ENCODE results near the gene CC2D2A. TPM values are rescaled to one million over a fixed set of nuclear protein-coding genes. Genes with fewer than 3 reads are reported as not detected.
"Not testable (repeated sequence)": the region's sequence is repeated elsewhere in the genome, so short reads cannot be mapped to it uniquely, and the experiment has no call there.

The CC2D2A gene
- total RNA-seq, 1 donor from 2014 or later, result 22.3 TPM

DNA sequence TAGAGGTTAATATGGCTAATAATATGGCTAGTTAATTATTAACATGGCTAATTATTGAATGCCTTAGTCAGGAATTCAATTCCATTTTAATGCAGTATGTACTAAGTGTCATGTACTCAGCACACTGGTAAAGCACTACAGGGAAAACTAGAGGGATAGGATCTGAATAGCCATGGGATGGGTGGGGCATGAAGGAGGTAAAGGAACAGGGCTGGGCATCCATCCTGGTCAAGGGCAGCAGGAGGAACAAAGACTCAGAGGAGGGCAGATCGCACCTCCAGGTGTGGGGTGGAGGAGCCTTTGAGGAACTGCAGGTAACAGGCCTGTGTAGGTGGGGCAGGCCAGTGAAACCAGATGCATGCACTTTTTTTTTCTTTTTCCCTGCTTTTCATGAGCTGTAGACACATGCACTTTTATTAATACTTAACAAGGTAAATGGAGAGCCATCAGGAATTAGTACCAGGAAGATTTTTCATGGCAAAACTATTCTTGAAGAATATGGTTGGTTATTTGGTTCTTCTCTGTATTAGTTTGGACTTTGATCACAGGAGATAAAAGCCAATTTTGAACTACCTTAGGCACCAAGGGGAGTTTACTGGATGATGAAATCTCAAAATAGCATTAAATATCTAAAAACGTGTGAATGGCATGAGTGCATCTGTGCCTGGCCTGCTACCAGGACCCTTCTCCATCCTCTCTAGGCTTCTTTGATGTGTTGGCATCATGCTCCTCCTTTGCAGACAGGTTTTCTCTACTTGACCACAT is 88.3 kb downstream of the CC2D2A start:
- DNase-seq (ENCODE audit: low read depth), result peak; percentile 83

DNA sequence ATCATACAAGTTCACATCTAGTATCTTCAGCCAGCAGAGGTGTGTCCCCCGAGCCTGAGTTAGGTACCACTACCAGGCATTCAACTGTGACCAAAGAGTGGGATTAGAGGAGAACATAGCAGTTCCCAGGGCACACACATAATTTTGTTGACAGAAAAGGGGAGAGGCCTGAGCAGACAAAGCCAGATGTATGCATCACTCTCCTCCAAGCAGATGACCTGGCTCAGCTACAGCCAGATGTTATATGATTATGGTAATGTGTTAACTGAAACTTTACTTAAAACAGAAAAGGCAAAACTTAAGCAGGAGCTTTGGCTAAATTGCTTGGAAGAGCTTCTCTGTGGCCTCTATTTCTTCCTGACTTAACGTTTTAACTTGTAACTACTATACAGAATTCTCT is 88.9 kb downstream of the CC2D2A start:
- no peak for DNase-seq (ENCODE audit: low read depth)

DNA sequence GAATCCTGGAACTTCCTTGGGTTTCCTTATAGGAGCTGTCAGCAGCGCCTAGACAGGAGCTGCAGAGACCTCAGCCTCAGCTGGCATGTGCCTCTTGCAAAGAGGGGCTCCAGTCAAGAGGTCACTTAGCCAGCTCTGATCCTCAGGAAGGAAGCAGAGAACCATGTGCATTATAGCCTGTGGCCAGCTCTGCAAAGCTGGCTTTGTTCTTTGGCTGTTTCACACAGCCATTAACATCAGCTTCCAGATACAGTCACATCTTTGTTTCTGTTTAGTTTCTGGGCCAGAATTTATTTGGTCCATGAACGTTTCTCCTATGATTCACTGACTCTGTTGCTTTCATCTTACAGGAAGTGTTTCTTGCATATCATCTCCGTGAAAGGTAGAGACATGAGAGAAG is 92.4 kb downstream of the CC2D2A start:
- DNase-seq (ENCODE audit: low read depth), result no peak

DNA sequence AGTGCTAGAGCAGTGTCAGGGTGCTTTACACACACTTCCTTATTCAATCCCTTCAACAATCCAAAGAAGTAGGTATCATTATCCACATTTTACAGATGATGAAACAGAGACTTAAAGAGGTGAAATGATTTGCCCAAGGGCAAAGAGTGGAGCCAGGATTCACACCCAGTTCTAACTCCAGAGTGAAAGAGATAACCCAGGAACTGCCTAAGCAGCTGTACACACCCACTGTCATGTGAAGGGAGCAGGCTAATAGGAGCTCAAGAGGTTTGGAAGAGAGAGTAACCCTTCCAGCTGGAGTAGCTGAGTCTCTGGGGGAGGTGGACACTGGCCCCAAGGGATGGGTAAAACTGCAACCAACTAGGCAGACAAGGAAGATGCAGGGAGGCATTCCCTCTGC is 92.9 kb downstream of the CC2D2A start:
- no peak for DNase-seq (ENCODE audit: low read depth)

DNA sequence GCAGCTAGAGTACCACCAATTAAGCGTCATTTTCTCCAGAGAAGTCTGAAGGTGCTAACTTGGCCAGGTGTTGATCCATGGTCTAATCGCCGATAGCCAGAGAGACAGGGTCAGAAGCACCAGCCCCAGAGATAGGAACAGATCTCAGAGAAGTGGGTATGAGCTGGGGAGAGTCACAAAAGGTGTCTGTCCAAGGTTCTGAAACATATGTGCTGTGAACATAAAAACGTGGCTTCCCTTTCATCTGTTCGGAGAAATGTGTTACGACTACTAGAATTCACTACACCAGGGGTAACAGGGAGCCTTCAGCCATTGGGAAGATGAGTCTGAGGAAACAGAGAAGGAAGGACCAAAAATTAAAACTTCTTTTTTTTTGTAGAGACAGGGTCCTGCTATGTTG is 94.2 kb downstream of the CC2D2A start:
- DNase-seq (ENCODE audit: low read depth), result no peak

DNA sequence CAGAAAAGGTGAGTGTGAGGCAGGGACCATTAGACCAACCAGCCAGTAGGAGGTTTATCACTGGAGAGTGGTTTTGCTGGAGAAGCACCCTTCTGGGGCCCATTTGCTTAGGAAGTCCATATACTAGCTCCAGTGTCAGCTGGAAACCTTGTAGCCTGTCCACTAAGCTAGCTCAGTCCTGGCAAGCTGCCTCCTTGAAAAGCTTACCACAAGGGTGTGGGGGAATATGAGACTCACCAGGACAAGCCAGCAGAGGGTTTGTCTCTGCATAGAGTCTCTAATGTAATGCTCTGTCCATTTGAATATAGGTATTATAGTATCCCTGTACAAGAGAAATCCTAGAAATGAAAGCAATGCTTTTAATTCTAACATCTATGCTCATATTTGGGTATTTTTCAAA is 99.1 kb downstream of the CC2D2A start:
- DNase-seq (ENCODE audit: low read depth), result no peak

DNA sequence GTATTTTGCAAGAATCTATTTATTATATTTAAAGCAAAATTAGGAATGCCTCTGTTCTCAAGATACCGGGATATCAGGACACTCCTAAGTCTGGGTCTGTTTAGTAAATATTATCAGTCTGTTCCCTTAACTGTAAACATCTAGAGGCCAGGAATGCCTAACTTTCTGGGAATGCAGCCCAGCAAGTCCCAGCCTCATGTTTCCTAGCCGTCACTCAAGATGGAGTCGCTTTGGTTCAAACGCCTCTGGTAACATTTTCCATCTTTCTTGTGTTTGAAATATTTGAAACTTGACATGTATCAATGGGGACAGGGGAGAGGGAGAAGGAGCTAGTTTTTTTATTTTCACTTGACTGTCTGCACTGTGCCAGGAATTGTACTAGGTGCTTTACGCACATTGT is 100.1 kb downstream of the CC2D2A start:
- no peak for DNase-seq (ENCODE audit: low read depth)

DNA sequence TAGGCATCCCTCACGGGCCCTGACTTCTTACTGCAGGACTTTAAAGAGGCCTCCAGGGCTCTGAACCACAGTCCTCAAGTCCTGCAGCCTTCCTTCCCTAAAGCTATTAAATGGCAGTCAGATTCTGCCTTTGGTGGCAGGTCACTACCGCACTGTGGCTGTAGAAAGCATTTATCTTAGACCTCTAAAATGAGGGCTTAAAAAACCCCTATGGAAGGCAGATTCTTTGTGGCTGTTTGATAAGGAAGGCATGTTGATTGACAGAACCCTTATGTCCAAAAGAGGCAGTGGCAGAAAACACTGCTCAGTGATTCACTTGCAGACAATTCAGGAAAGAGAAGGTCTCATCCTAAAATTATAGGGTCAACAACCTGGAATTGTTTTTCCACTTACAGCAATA is 106.3 kb downstream of the CC2D2A start:
- no peak for DNase-seq (ENCODE audit: low read depth)

DNA sequence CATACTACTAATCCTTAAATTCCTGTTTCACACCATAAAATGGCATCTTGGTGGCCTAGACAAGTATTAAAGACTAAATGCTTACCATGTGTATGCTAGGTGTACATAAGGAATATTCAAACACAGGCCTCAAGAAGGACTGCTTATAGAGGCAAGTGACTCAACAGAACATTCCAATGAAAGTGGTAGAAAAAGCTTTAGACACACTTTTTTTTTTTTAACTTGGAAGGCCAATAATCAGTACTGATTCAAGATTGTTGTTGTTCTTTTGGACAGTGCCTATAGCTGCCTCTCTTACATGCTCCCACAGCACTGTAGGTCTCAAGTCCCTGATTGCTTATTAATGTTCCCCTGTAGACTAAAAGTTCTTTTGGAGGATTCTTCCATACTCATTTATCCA is 107.8 kb downstream of the CC2D2A start:
- peak; percentile 36 for DNase-seq (ENCODE audit: low read depth)

DNA sequence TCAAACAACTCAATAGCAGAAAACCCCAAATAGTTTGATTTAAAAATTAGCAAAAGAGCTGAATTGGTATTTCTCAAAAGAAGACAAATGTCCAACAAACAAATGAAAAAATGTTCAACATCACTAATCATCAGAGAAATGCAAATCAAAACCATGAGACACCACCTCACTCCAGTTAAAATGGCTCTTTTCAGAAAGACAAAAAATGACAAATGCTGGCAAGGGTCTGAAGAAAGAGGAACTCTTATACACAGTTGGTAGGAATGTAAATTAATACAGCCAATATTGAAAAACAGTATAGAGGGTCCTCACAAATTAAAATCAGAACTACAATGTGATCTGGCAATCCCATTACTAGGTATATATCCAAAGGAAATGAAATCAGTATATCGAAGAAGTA is 115.1 kb downstream of the CC2D2A start:
- no peak for DNase-seq (ENCODE audit: low read depth)

DNA sequence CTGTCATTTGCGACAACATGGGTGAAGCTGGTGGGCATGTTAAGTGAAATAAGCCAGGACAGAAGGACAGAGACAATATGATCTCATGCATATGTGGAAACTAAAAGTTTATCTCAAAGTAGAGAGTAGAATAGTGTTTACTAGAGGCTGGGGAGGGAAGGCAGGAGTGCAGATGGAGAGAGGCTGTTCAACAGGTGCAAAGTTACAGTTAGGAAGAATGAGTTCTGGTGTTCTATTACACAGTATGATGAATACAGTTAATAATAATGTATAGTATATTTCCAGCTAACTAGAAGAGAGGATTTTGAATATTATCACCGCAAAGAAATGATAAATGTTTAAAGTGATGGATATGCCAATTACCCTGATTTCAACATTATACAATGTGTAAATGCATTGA is 115.6 kb downstream of the CC2D2A start:
- no peak for DNase-seq (ENCODE audit: low read depth)

DNA sequence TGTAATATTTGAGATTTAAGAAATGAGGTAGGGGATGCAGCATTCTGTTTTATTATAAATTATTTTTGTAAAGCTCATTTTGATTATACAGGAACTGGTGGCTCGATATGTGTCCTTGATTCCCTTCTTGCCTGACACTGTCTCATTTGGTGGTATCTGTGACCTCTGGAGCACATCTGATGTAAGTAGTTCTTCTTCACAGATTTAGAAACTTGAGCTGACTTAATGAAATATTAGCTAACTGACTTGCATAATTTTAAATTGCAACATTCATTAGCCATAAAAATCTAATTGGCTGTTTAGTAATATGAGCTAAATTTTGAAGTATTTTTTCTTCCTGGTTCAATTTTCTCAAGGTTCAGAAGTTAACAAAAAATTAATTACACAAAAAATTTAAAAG is 116.4 kb downstream of the CC2D2A start:
- peak; percentile 38 for DNase-seq (ENCODE audit: low read depth)

DNA sequence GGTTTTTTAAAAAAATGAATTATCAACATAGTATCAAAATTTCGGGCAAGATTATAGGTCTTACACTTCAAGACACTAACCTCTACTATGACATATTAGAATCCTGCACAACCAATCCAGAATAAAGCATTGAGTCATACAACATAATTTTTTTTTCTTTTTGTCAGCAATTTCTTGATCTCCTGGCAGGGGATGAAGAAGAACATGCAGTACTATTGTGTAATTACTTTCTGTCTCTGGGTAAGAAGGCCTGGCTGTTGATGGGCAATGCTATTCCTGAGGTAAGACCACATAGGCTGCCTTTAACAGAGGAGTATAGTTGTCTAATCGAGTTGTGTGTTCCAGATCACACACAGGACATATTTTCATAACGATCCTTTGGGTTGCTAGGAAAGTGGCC is 118.0 kb downstream of the CC2D2A start:
- DNase-seq (ENCODE audit: low read depth), result peak; percentile 30

DNA sequence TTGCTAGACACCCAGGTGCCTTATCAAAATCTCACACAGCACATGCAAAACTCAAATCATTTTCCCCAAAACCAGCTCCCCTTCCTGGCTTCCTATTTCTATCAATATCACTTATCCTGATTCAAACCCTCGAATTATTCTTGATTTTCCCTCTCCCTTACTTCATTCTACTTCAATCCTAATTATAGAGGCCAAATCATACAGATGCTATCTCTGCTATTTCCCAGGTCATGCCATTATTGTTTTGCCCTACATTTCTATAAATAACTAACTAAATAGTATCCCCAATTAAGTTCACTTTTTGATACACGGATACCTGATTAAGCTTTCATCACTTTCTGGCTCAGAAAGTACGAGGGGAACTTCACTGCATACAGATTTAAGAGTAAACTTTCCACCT is 123.1 kb downstream of the CC2D2A start:
- DNase-seq (ENCODE audit: low read depth), result no peak

DNA sequence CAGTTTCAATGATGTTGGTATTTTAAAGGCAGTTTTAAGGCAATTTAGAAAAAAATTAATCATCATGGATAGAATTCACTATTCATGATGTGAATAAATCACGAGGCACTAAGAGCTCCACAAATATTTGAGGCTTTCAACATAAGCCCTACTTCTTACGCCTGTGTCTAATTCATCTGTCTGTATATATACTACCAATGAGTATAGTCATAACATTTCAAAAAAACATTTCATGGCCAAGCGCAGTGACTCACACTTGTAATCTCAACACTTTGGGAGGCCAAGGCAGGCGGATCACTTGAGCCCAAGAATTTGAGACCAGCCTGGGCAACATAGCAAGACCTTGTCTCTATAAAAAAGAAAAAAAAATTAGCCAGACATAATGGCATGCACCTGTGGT is 129.0 kb downstream of the CC2D2A start:
- DNase-seq (ENCODE audit: low read depth), result no peak

DNA sequence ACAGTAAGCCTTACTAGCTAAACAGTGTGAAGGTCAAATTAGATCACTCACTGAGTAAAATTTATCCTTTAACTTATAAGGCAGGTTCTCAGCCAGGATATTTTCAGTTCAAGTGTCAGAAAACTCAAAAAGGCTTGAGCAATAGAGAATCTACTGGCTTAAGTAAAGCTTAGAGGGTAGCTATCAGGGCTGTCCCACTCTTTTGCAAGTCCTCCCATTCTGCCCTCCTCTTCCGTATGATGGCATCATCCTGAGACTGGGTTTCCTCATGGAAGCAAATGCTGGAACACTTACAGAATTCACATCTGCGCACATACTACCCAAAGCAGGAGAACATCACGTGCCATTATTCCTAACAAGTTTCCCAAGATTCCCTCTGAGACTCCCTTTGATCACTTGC is 130.5 kb downstream of the CC2D2A start:
- no peak for DNase-seq (ENCODE audit: low read depth)

DNA sequence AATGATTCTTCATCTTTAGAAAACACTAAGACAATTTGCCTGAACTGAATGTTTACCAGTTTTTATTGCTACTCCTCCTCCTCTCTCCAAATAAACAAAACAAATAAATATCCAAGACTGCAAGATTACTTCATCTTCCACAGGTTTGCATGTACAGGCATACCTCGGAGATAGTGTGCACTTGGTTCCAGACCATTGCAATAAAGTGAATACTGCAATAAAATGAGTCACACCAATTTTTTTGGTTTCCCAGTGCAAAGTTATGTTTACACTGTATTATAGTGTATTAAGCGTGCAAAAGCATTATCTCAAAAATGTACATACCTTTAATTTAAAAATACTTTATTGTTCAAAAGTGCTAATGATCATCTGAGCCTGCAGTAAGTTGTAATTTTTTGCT is 132.2 kb downstream of the CC2D2A start:
- no peak for DNase-seq (ENCODE audit: low read depth)

DNA sequence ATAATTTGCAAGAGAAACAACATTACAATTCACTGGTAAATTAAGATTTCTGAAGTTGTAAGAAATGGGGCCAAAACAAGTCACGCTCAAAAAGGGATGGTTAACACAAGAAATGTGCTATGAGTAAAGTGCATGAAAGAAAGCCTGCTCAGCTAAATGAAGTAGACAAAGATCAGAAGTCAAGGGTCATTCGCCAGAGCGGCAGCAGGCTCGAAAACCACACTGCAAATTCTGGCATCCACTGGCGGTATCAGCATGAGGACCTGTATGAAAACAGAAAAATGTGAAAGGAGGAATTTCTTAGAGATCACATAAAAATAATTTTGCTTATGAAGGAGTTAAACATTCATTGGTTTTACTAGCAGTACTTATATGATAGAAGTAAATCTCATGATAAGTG is 135.9 kb downstream of the CC2D2A start:
- DNase-seq (ENCODE audit: low read depth), result no peak

DNA sequence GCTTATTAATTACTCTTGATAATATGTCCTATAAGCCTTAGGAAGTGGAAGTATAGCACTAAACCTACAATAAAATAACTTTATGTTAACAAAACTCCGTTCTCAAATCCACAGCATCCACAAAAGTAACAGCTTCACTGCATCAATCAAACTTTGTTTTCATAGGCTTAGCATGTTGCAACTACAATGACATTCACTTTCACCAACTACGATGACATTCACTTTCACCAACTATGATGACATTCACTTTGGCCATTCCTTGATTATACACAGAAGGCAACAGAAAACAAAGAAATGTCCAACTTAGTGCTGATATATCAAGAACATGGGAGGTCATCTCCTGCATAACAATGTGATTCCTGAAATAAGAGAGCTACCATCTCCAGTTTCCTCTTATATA is 141.2 kb downstream of the CC2D2A start:
- no peak for DNase-seq (ENCODE audit: low read depth)

DNA sequence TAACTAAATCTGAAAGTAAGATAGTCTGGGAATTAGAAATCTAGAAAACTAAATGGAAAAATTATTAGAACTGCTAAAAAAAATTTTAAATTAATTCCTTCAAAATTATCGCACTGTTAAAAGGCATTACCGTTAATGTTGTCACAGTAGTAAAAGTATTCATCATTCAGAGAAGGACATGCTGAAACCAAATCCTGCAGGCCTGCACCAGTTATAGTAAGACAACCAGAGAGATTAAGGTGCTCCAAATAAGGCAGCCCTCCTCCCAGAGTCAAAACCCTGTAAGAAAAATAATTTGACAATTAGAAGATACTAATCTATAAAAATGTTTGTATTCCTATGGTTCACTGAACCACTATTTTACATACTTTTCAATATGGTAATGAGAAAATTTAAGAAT is 142.5 kb downstream of the CC2D2A start:
- no peak for DNase-seq (ENCODE audit: low read depth)

DNA sequence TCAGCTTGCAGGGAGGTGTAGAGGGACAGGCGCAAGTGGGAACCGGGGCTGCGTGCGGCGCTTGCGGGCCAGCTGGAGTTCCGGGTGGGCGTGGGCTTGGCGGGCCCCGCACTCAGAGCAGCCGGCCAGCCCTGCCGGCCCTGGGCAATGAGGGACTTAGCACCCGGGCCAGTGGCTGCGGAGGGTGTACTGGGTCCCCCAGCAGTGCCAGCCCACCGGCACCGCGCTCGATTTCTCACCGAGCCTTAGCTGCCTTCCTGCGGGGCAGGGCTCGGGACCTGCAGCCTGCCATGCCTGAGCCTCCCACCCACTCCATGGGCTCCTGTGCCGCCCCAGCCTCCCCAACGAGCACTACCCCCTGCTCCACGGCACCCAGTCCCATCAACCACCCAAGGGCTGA is 145.2 kb downstream of the CC2D2A start:
- DNase-seq (ENCODE audit: low read depth), result not testable (repeated sequence)

DNA sequence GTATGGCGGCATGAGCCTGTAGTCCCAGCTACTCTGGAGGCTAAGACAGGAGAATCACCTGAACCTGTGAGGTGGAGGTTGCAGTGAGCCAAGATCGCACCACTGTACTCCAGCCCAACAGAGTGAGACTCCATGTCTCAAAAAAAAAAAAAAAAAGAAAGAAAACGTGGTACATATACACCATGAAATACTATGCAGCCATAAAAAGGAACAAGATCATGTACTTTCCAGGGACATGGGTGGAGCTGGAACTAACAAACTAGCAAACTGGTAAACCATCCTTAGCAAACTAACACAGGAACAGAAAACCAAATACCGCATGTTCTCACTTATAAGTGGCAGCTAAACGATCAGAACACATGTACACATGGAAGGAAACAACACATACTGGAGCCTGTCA is 147.7 kb downstream of the CC2D2A start:
- not testable (repeated sequence) for DNase-seq (ENCODE audit: low read depth)

DNA sequence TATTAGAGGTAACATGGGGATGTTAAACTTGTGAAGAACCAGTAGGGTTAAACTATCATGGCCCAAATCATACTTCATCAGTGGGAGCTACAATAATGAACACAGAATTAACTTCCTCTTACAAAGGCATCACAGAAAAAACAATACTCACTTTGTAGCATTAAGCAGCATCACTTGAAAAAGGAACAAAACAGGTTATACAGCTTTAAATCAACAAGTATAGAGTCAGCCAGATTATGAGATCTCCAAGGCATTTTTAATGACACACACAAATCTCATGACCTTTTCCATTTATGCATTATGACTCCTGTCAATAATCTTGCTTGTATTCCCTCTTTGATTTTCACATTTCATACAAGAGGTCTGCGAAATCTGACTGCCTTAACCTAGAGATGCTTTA is 167.1 kb downstream of the CC2D2A start:
- DNase-seq (ENCODE audit: low read depth), result no peak

DNA sequence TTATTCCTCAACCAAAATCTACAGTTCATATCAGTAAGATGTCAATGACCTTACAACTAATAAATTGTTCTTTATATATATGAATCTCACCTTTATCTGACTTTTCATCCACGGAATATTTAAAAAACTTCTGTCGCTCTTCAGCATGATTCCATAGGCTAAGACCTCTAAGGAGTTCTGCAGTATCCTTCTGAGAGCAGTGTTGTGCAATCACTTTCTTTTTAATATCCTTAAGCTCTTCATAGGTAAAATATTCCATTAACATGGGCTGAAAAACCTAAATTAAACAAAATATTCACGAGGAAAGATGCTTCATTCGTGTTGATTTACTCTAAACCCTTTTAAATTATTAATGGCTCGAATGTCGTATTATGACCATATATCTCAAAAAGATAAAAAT is 168.7 kb downstream of the CC2D2A start:
- no peak for DNase-seq (ENCODE audit: low read depth)
